Stomach (tissue), 4 donors: Measurements from ENCODE around the gene TMEM165.

Experiments used
- POLR2A ChIP-seq, 4 donors: fragments of 450-650 bp; IDR thresholded peaks; one replicate each; pipeline ENCODE4 v1.6.1; 2016; ENCODE audit warnings: antibody characterized with exemption in 4 of 4, control low read depth in 2 of 4, mild to moderate bottlenecking in 1 of 4, moderate library complexity in 1 of 4
- POLR2AphosphoS5 ChIP-seq, 3 donors: sonication (generic); formaldehyde crosslinking; IDR thresholded peaks; one replicate each; pipeline ENCODE4 v1.6.1; 2016; ENCODE audit warnings: antibody characterized with exemption in 3 of 3
- TF ChIP-seq, protein P1 (sequence below), 7 experiments: fragments of 450-650 bp in 4 of 7; fragments of 200-600 bp in 3 of 7; sonication (generic) in 3 of 7; IDR thresholded peaks; one replicate each; pipeline ENCODE4 v1.5.1; 2016 to 2019; ENCODE audit warnings: antibody characterized with exemption in 7 of 7, control low read depth in 2 of 7, mild to moderate bottlenecking in 1 of 7

DNA sequence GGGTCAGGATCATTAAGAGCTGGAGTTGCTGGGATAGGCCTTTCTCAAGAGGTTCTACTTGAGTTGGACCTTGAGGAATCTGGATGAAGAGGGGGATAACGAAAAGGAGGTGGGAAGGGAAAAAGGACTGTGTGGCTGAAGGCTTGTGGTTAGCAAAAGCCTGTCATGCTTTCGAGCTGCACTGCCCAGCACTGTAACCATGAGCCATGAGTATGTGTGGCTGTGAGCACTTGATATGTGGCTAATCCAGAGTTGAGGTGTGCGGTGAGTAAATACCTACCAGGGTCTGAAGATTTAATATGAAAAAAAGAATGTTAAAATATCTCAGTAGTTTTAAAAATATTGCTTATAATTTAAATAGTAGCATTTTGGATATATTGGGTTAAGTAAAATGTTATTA is 11.4 kb downstream of the TMEM165 start:
- TF ChIP-seq, protein P1, sequence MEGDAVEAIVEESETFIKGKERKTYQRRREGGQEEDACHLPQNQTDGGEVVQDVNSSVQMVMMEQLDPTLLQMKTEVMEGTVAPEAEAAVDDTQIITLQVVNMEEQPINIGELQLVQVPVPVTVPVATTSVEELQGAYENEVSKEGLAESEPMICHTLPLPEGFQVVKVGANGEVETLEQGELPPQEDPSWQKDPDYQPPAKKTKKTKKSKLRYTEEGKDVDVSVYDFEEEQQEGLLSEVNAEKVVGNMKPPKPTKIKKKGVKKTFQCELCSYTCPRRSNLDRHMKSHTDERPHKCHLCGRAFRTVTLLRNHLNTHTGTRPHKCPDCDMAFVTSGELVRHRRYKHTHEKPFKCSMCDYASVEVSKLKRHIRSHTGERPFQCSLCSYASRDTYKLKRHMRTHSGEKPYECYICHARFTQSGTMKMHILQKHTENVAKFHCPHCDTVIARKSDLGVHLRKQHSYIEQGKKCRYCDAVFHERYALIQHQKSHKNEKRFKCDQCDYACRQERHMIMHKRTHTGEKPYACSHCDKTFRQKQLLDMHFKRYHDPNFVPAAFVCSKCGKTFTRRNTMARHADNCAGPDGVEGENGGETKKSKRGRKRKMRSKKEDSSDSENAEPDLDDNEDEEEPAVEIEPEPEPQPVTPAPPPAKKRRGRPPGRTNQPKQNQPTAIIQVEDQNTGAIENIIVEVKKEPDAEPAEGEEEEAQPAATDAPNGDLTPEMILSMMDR (IDR thresholded peaks at IDR 0.05): no peak
- no peak for TF ChIP-seq POLR2A (IDR thresholded peaks at IDR 0.05)
- no peak for TF ChIP-seq POLR2AphosphoS5 (IDR thresholded peaks at IDR 0.05)
